HepG2 (cell line): Measurements from ENCODE around the gene DDAH2. TPM values are rescaled to one million over a fixed set of nuclear protein-coding genes. Genes with fewer than 3 reads are reported as not detected.

ENCODE experiments used
- ATAC-seq: fragments of 200-7000 bp; cut with Tn5 transposase; 3 replicates; pipeline ENCODE4 v1.9.1; 2020; ENCODE audit warnings: mild to moderate bottlenecking, moderate library complexity
- BruUV-seq: library from RNA; stranded (reverse); fragments of 400-500 nt; replicated peaks from 2 replicates; lab custom pipeline; 2021; lab: Mats Ljungman, UMichigan
- CTCF ChIA-PET: fragments of 300-600 bp; formaldehyde crosslinking; extraction: SDS; loops from one replicate; lab custom pipeline; 2021; ENCODE audit warnings: low total read pairs, inconsistent platforms, low intra/inter-chr PET ratio; lab: Yijun Ruan, JAX
- POLR2A ChIA-PET: fragments of 350-600 bp; sonication (Branson Sonifier 250); formaldehyde crosslinking; loops from one replicate; lab custom pipeline; 2020; ENCODE audit warnings: antibody characterized with exemption, inconsistent platforms; lab: Yijun Ruan, JAX
- DNase-seq: peaks from one replicate; pipeline ENCODE4 v3.0.0-alpha.2; 2015; ENCODE audit warnings: low spot score
- FAIRE-seq: peaks from 3 replicates; lab custom pipeline; 2011; peaks lifted over from hg19 to GRCh38; lab: Jason Lieb, UNC
- H2AFZ ChIP-seq: one replicate; pipeline ENCODE4 v1.6.1; 2011; ENCODE audit warnings: low read length, inconsistent platforms
- H3K27ac ChIP-seq: fragments of 300-600 bp; 3 replicates; pipeline ENCODE4 v1.8.0; 2011; ENCODE audit warnings: mixed run types, mild to moderate bottlenecking, mixed read lengths, low read length, inconsistent platforms; ENCODE audit not compliant: insufficient read depth; ENCODE audit errors: extremely low read length
- H3K27me3 ChIP-seq, 2 experiments: fragments of 200-600 bp in 1 of 2; 2 replicates in 1 of 2; 3 replicates in 1 of 2; pipeline versions ENCODE4 v1.6.0 to v1.8.0; 2011; ENCODE audit warnings: low read length in 2 of 2, mild to moderate bottlenecking in 2 of 2, moderate library complexity in 2 of 2, inconsistent platforms in 1 of 2; ENCODE audit not compliant: insufficient read depth in 2 of 2, control insufficient read depth in 1 of 2
- H3K36me3 ChIP-seq, 2 experiments: fragments of 200-600 bp in 1 of 2; replicated peaks in 1 of 2; 2 replicates in 1 of 2; 3 replicates in 1 of 2; pipeline versions ENCODE4 v1.5.1 to v1.8.0; 2011; ENCODE audit warnings: low read length in 2 of 2, inconsistent platforms in 1 of 2; ENCODE audit not compliant: insufficient read depth in 2 of 2, control insufficient read depth in 1 of 2
- H3K4me1 ChIP-seq: 2 replicates; pipeline ENCODE4 v1.5.1; 2012; ENCODE audit warnings: low read length, inconsistent platforms; ENCODE audit not compliant: insufficient read depth
- H3K4me2 ChIP-seq: 2 replicates; pipeline ENCODE4 v1.6.0; 2011; ENCODE audit warnings: low read depth, low read length, inconsistent platforms
- H3K4me3 ChIP-seq, 3 experiments: fragments of 200-600 bp in 1 of 3; sonication (generic), shearing (Covaris generic) in 1 of 3; replicated peaks in 1 of 3; 2 replicates each; pipeline ENCODE4 v1.5.1; 2011 to 2016; ENCODE audit warnings: low read length in 3 of 3, inconsistent platforms in 2 of 3, low read depth in 2 of 3, mild to moderate bottlenecking in 2 of 3, control low read depth in 1 of 3, mixed read lengths in 1 of 3; ENCODE audit not compliant: insufficient read depth in 1 of 3
- H3K79me2 ChIP-seq: one replicate; pipeline ENCODE4 v1.6.1; 2011; ENCODE audit warnings: low read length, inconsistent platforms; ENCODE audit not compliant: insufficient read depth
- H3K9ac ChIP-seq: 2 replicates; pipeline ENCODE4 v1.6.0; 2011; ENCODE audit warnings: mild to moderate bottlenecking, low read depth, low read length, inconsistent platforms; ENCODE audit not compliant: insufficient read depth
- H3K9me3 ChIP-seq: 2 replicates; pipeline ENCODE4 v1.5.1; 2012; ENCODE audit warnings: mild to moderate bottlenecking, low read length
- H4K20me1 ChIP-seq: 2 replicates; pipeline ENCODE4 v1.6.0; 2011; ENCODE audit warnings: inconsistent platforms, mild to moderate bottlenecking, low read length, moderate library complexity; ENCODE audit not compliant: insufficient read depth
- ARNT ChIP-seq: fragments of 450-650 bp; IDR thresholded peaks from 2 replicates; pipeline ENCODE4 v1.6.1; 2017
- ATF5 ChIP-seq: sonication (generic); formaldehyde crosslinking; IDR thresholded peaks from 2 replicates; pipeline ENCODE4 v1.4.0; 2020; ENCODE audit warnings: mild to moderate bottlenecking, low read depth, missing genetic modification reagents
- BATF2 ChIP-seq: sonication (generic); formaldehyde crosslinking; IDR thresholded peaks from 2 replicates; pipeline ENCODE4 v1.8.0; 2022; ENCODE audit warnings: mild to moderate bottlenecking, missing genetic modification reagents, moderate library complexity
- GZF1 ChIP-seq: sonication (generic); formaldehyde crosslinking; IDR thresholded peaks from 2 replicates; pipeline ENCODE4 v1.5.1; 2020; ENCODE audit warnings: mild to moderate bottlenecking, missing genetic modification reagents
- HDAC2 ChIP-seq: sonication (generic); formaldehyde crosslinking; IDR thresholded peaks from 2 replicates; pipeline ENCODE4 v1.4.0; 2020; ENCODE audit warnings: missing genetic modification reagents
- HOXD1 ChIP-seq: sonication (generic); formaldehyde crosslinking; IDR thresholded peaks from 2 replicates; pipeline ENCODE4 v1.5.0; 2020; ENCODE audit warnings: missing genetic modification reagents
- NFYB ChIP-seq: sonication (generic); formaldehyde crosslinking; IDR thresholded peaks from 2 replicates; pipeline ENCODE4 v1.4.0; 2020; ENCODE audit warnings: missing genetic modification reagents
- PBX3 ChIP-seq: sonication (generic); formaldehyde crosslinking; IDR thresholded peaks from 2 replicates; pipeline ENCODE4 v1.8.1; 2023; ENCODE audit warnings: missing genetic modification reagents, inconsistent platforms, borderline replicate concordance
- PRDM4 ChIP-seq: sonication (generic); formaldehyde crosslinking; IDR thresholded peaks from 2 replicates; pipeline ENCODE4 v1.9.0; 2021; ENCODE audit warnings: missing genetic modification reagents, borderline replicate concordance
- RAD21 ChIP-seq: fragments of 450-650 bp; formaldehyde crosslinking; IDR thresholded peaks from 2 replicates; pipeline ENCODE4 v1.5.0; 2020; ENCODE audit warnings: mild to moderate bottlenecking
- SIX4 ChIP-seq: sonication (generic); formaldehyde crosslinking; IDR thresholded peaks from 2 replicates; pipeline ENCODE4 v1.4.0; 2020; ENCODE audit warnings: missing genetic modification reagents
- SMARCC2 ChIP-seq: fragments of 450-650 bp; IDR thresholded peaks from 2 replicates; pipeline ENCODE4 v1.6.1; 2017; ENCODE audit warnings: antibody characterized with exemption, mild to moderate bottlenecking
- SSRP1 ChIP-seq: IDR thresholded peaks from 2 replicates; pipeline ENCODE4 v1.6.1; 2016; ENCODE audit warnings: control low read depth
- ZGPAT ChIP-seq: IDR thresholded peaks from 2 replicates; pipeline ENCODE4 v1.6.1; 2016; ENCODE audit warnings: mild to moderate bottlenecking
- ZNF296 ChIP-seq: sonication (generic); formaldehyde crosslinking; conservative IDR thresholded peaks from 2 replicates; pipeline ENCODE4 v1.5.0; 2020; ENCODE audit warnings: mild to moderate bottlenecking, missing genetic modification reagents
- WGBS: methylation state at CpG from one replicate; pipeline ENCODE4 v1.1.6; 2017; ENCODE audit warnings: low lambda C conversion rate; 5-methylcytosine and 5-hydroxymethylcytosine counted together
- in situ Hi-C: cut with HindIII; loops from 2 replicates; pipeline ENCODE4 v1.10.0; 2017; ENCODE audit warnings: low pct_unique_long_range_greater_than_20kb; ENCODE audit not compliant: extremely low pct_ligation_motif_present
- intact Hi-C: fragments of 100-400 bp; cut with micrococcal nuclease; formaldehyde crosslinking; loops from one replicate; pipeline ENCODE4 v1.10.0; 2022; ENCODE audit not compliant: unreplicated experiment
- polyA plus RNA-seq, 8 experiments: library from polyadenylated mRNA; depleted of rRNA in 3 of 8; stranded (reverse) in 7 of 8; unstranded in 1 of 8; fragments of >200 nt; fragmentation: Illumina TruSeq in 4 of 8; extraction: Trizol in 4 of 8; gene quantifications; 2 replicates each; pipeline versions ENCODE4 v1.2.1 to v1.2.3, GENCODE V29; 2011 to 2016; ENCODE audit warnings: low read depth in 4 of 8, missing spikeins in 1 of 8, mixed read lengths in 1 of 8; ENCODE audit not compliant: insufficient read depth in 1 of 8
- total RNA-seq, 5 experiments: library from RNA; depleted of rRNA; stranded (reverse); fragments of >200 nt; fragmentation: Illumina TruSeq; extraction: Trizol; gene quantifications; 2 replicates each; pipeline ENCODE4 v1.2.3, GENCODE V29; 2016; ENCODE audit warnings: low read depth in 1 of 5
- TF ChIP-seq, protein P1 (sequence below): IDR thresholded peaks from 2 replicates; pipeline ENCODE4 v1.6.1; 2012; ENCODE audit warnings: inconsistent platforms

The DDAH2 gene
- total and polyA plus RNA-seq, 2 of the 13 experiments (the other 11 are each of a cell fraction or from before 2014, with no cell fraction given), result 16.4 to 21.1 TPM

- Histone ChIP-seq H3K4me1 (peaks cover 25% of the 10 kb centered on the region), H4K20me1 (no peaks in the 10 kb centered on the region), H3K27ac (no peak overlapping the region), H3K9ac (no peak overlapping the region), H3K9me3 (no peaks in the 10 kb centered on the region), H3K79me2 (no peaks in the 10 kb centered on the region), H3K27me3 (peaks cover 6 to 47% of the 10 kb centered on the region in 2 experiments; a peak in 4 of 5 replicates), H3K36me3 (no peaks in the 10 kb centered on the region), H3K4me3 (no peak overlapping the region), H3K4me2 (peak overlapping the region; percentile 52), H2AFZ (no peak overlapping the region)
- ChIA-PET POLR2A (interaction anchor here (0.8 to 1.6 kb wide), 5 partner anchors 12 to 110 kb away, joined by 3 to 7 read pairs (median 3); partner anchors contain the start of genes ABHD16A, DDAH2, HSPA1B and VWA7), CTCF (interaction anchor here (0.9 kb wide), 1 partner anchor 52 kb away, joined by 3 read pairs; no protein-coding TSS in a partner anchor)
- ATAC-seq, result peak; percentile 93
- no TSS peak for BruUV-seq
- in situ Hi-C loops (no loop called here), intact Hi-C loops (loop anchor here (5.0 kb wide), 1 partner anchor 35 kb away; the partner anchor contains the start of gene LY6G5C)
- 23% methylated on average over 10 of the region's 10 CpGs for WGBS
- FAIRE-seq, result peak; percentile 81
- DNase-seq, result peak; percentile 74
- TF ChIP-seq PBX3 (CRISPR knock-in tag) (no peak), HOXD1 (CRISPR knock-in tag) (no peak), NFYB (CRISPR knock-in tag) (no peak), HDAC2 (CRISPR knock-in tag) (peak; percentile 56; the same call in 1 of the 2 replicates), PRDM4 (CRISPR knock-in tag) (no peak), ARNT (no peak), RAD21 (peak; percentile 88), SSRP1 (no peak), SIX4 (CRISPR knock-in tag) (no peak), GZF1 (CRISPR knock-in tag) (no peak), ZNF296 (no peak), BATF2 (CRISPR knock-in tag) (no peak), SMARCC2 (no peak), ZGPAT (CRISPR knock-in tag) (peak; percentile 50; the same call in 1 of the 2 replicates), ATF5 (CRISPR knock-in tag) (no peak)
- TF ChIP-seq, protein P1, sequence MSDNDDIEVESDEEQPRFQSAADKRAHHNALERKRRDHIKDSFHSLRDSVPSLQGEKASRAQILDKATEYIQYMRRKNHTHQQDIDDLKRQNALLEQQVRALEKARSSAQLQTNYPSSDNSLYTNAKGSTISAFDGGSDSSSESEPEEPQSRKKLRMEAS, result peak; percentile 64; the same call in 1 of the 2 replicates
Observed at GRCh38 chr6:31717499-31718222, 11.4 kb downstream of the DDAH2 start.
